CD4-positive, alpha-beta T cell treated with Interleukin-4 for 4 hours (primary cell): ENCODE results near the gene CTLA4.
A peak's percentile ranks its signal among the peaks of the same experiment; 100 is the strongest.

Source experiments
- DNase-seq: peaks from one replicate; pipeline ENCODE4 v3.0.0-alpha.2; 2020

Gene CTLA4

GRCh38 chr2:203867561-203868200 lies at the start of gene CTLA4:
Gene CTLA4 (plus strand): TSS chr2:203867771. CDS start chr2:203867943, 172 bp downstream.
- peak; percentile 69 for DNase-seq

DNA sequence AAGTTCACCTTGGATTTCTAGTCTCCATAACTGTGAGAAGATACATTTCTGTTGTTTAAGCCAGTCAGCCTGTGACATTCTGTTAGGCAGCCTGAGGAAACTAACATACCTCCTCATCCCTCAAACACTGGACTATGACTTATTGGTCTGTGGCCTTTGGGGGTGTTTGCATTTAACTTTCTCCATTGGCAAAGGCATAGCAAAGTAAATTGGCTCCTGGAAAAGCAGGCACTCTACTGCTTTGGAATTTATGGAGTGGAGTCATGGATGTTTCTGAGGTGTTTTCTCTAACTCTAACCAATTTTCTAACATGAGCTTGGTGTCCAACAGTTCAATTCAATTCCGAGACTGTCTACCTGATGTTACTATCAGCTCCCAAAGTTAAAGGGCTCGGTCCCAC lies 48.9 kb upstream of the CTLA4 start:
- DNase-seq: no peak

DNA sequence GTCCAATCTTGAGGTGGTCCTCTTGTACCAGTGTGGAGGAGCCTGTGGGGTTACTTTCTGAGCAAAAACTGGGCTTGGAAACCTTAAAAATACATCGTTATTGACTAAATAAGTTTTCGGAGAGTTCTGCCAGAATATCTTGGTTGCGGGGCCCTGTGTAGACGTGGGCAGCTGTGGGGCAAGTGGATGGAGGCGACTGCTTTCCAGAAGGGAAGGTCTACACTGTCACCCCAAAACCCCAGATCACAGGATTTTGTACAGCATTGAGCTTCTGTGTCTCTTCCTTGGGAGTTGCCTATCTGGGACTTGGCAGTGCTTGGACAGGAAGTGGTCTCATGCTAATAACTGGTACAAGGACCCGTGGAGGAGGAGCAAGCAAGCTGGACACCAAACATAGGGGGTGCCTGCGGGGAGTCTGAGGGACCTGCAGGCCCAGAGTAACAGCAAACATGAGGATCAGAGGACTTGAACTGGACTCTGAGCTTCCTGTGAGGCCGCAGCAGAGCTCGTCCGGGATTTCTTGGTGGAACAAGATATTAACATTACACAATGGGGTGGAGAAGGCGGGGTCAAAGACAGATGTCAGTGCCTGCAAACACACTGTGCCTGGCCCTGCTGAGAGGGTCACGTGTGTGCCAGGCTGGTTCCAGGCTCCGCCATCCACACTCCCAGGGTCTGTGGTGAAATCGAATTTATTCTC lies 48.0 kb upstream of the CTLA4 start:
- no peak for DNase-seq

GRCh38 chr2:203820969-203821368 lies 46.6 kb upstream of the CTLA4 start:
- no peak for DNase-seq

DNA sequence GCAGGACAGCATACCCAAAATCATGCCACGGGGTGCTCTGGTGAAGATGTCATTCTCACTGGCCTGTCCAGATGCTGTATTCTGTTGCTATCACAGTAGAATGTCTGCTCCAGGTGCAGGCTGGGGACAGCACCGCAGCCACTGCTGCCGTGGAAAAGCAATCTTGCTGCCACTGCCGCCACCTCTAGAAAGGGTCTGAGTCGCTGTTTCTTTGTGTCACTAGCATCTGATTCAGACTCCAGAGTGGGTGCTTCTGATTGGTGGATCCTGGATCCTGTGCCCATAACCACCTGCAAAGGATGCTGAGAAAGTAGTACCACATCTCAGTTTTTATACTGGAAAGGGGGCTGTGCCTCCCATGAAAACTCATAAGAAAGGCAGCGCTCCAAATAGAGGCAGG lies 45.3 kb upstream of the CTLA4 start:
- no peak for DNase-seq

GRCh38 chr2:203823173-203823572 lies 44.4 kb upstream of the CTLA4 start:
- DNase-seq: no peak

DNA sequence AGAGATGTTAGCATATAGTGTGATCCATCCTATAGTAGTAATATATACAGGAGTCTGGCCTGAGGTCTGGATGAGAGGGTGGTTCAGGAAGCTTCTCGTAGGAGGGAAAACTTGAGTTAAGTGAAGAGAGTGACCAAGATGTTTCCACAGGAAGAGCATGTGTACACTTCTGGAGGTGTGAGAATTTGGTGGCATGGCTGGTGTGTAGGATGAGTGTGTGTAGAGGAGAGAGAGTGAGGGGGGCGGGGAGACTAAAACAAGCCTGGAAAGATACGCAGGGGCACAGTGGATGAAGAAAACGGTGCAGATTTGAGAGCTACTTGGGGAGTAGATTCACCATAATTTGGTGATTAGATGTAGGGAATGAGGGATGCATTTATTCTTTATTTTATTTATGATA lies 43.5 kb upstream of the CTLA4 start:
- DNase-seq: no peak

DNA sequence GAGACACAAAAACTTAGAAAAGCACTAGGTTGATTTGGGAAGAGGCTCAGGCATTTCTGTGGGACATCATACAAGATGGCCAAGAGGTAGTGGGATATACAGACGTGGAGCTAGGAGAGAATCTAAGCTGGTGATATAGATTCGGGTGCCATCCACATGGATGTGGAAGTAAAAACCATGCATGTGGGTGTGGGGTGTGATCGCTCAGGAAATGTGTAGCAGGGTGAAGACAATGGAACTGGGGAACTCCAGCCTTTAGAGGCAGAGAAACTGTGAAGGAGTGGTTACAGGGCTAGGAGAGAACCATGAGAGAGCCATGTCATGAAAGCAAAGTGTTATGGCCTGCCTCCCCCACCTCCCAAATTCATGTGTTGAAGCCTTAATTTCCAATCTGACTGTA lies 43.0 kb upstream of the CTLA4 start:
- DNase-seq: no peak

DNA sequence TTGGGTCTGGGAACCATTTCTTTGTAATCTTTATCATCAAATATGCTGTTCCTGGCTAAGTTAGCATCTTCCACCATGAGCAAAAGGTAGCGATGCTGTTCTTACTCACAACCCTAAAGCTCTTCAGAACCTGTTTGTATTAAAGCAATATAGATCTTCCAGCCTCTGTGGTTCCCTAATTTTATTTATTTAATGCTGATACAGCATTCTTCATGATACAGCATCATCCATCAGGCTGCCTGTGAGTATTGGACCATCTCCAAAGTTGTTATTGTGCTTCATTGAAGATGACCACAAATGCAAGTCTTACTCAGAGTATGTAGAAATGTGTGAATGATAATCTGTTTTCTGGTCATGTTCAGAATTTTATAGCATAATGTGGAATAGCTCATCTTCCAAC lies 40.9 kb upstream of the CTLA4 start:
- DNase-seq: no peak

- no peak for DNase-seq
Measured at GRCh38 chr2:203830304-203831055, 37.1 kb upstream of the CTLA4 start.

DNA sequence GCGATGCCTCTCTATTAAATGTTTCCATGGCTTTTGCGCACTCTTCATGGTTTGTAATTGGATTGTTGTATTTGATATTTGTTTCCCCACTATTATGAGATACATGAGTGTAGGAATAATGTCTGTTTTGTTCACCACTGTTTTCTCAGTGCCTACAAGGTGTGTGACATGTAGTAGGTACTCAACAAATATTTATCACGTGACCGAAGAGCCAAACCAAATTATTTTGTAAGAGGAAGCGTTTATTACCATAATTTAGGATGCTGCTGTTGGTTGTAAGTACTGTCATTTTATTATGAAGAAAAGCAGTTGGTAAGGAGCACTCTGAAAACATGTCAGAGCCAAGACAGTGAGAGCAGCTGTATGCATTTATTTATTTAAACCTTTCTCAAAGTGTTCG lies 32.2 kb upstream of the CTLA4 start:
- DNase-seq: no peak

DNA sequence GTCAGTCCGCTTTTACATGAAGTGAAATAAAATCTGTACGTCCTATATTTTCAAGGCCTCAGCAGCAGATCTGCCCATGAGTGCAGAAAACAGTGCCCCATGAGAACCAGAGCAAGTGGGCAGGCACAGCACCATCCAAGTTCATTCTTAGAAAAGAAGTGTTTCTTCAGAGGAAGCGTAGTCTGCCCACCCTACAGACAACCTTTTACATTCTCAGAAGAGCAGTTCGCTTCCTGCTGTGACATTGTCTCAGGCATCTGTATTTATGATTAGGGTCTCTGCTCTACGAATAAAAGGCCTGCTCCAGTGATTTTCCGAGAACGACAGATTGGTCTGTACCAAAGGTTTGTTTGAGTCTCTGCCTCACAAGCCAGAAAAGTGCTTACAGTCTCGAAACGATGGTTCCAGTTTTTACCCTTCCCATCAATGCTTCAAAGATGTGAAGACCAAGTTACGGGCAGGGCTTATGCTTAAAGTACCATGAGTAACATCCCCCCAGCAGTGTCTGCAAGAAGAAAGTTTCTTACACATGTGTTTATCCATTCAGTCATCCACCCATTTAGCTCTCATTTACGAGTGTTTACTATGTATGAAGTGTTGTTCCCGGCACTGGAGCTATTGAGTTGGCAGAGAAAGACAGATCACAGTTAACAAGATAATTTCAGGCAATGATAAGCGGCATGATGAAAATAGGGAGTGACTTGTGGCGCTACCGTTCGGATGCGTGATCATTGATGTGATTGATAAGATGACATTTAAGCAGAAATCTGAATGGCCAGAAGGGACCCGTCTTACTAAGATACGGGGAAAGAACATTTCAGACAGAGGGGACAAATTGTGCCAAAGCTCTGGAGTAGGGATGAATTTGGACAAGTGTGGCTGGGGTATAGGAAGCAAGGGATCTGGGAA lies 31.4 kb upstream of the CTLA4 start:
- no peak for DNase-seq

DNA sequence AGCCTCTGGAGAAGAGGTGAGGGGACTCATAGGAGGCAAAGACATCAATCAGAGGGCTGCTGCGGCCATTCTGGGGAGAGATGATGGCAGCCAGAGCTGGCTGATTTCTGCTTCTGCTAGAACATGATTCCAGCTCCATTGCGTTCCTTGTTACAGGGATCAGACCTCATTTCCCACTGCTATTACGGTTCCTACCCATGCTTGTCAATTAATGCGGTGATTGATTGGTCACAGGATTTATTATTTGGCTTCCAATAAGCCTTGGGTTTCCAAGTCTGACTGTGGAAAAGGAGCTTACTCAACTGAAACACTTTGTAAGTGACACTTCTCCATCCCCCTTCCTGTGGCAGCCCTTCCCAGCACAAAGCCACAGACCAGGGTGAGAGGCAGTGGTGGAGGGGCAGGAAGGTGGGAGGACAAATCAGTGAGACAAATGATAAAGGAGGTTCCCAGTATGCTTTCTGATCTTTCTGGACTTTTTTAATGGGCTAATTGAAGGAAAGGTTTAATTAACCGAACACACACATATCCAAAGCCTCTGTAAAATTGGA lies 26.8 kb upstream of the CTLA4 start:
- DNase-seq: no peak

DNA sequence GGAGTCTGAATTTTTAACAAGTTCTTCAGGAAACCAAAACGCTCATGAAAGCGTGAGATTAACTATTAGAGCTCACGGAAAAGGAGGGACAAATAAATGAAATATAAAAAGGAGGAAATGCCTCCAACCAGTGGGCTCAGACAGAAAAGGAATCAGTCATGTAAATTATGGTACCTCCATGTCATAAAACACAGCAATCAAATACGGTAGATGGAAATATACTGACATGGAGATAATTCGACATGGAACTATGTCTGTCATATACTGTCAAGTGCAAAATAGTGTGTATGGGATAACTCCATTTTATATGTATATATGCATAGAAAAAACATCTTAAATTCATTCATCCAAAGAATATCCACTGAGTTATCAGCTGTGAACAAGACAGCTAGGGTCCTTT lies 25.9 kb upstream of the CTLA4 start:
- DNase-seq: no peak

DNA sequence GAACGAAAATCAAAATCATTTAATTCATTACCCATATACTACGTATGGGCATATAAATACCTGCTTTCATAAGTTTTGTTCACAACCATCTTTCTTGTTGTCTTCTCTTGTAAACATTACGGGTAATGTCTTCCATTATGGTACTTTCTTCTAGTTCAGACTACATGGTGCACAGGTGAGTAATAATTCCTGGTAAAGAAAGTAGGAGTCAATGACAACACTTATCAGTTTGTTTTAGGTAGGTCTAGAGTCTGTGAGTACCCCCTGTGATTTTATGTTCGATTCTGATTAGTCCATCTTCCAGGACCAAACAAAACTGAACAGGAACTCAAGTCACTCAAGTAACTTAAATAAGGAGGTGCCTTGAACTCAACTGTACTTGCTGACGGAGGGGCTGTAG lies 25.2 kb upstream of the CTLA4 start:
- DNase-seq: no peak

DNA sequence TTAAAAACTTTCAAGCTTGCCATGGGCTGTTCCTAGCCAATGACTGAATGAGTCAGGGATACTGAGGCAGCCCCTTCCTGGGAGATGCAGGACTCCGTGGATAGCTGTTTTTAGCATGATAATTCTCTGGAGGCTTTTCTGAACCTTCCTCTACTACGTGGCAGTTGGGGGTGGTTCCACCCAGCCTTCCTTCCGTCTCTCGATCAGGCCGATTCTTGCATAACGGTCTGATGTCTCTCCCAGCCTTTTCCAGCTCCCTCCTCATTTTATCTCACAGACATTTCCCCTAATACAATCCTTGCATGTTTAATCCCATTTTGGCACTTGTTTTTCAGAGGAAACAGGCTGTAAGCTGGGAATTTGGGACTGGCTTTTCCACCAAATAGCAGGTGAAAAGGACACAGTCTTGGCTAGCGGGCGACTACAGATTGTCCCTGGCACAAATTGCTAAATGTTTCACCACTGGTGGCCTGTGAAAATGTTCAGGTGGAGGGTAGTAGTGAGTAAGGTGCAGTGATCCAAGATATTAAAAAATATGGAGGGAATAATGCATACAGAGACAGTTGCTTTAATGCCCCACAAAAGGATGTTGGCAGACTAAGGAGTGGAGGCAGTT lies 21.0 kb upstream of the CTLA4 start:
- DNase-seq: no peak

DNA sequence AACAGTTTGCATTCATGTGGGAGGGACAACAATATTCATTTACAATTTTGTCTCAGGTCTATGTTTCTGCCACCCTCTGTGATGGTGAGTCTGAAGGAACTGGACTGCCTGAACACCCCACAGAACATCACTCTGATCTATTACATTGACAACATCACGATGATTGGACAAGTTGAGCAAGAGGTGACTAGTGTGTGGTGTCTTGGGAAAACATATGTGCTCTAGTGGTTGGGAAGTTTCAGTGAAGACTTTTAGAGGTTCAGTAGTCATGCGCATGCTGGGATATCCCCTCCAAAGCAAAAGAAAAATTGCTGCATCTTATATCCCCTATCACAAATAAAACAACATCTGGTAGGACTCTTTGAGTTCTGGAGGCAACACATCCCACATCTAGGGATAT lies 18.6 kb upstream of the CTLA4 start:
- no peak for DNase-seq

- DNase-seq: no peak
Measured at GRCh38 chr2:203852760-203853159, 14.8 kb upstream of the CTLA4 start.

- DNase-seq: no peak
Measured at GRCh38 chr2:203853271-203853670, 14.3 kb upstream of the CTLA4 start.

- DNase-seq: no peak
Measured at GRCh38 chr2:203853722-203854121, 13.8 kb upstream of the CTLA4 start.

DNA sequence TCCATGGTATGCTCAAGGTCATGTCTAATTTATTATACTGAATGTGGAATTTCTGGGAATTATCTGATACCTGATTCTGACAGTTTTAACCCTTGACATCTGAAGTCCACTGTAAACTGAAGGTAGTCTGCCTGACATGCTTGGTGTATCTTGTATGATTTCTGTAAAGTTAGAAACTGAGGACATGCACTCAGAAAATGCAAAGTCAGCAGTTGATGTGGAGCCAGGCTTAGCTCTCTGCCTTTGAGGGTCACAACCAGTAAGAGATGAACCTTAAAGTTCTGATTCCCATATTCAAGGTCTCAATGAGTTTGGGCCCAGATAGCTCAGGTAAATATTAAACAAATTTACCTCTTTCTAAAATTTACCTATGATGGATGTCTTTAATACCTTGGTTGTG lies 12.3 kb upstream of the CTLA4 start:
- no peak for DNase-seq

DNA sequence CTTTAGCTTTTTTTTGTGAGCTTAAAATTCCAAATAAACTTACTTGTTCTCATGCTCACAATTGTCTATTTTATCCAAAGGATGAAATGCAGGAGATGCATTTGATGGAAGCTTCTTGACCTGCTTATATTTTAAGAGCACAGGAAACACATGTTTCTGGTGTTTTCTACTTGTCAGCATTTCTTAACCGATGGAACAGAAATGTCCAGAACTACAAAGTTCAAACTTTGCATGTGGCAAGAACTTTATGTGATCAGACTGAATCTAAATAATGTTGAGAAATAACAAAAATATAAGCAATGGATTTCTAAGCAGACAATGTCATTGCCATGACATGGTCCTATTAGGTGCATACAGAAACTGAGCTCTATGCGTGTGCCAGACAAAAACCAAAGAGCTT lies 9.9 kb upstream of the CTLA4 start:
- DNase-seq: no peak
